Astrocyte (in vitro differentiated cells and primary cell): Measurements from ENCODE around the gene PRKCA. TPM values are rescaled to one million over a fixed set of nuclear protein-coding genes. Genes with fewer than 3 reads are reported as not detected.
A peak's percentile ranks its signal among the peaks of the same experiment; 100 is the strongest.

Experiments used
- DNase-seq: peaks from one replicate; pipeline ENCODE4 v3.0.0-alpha.2; 2010; ENCODE audit warnings: low read depth
- FAIRE-seq: peaks from 2 replicates; lab custom pipeline; 2011; peaks lifted over from hg19 to GRCh38; lab: Jason Lieb, UNC
- H2AFZ ChIP-seq: 2 replicates; pipeline ENCODE4 v1.6.0; 2012; ENCODE audit warnings: low read depth, low read length, inconsistent platforms
- H3K27ac ChIP-seq: 2 replicates; pipeline ENCODE4 v1.5.1; 2011; ENCODE audit warnings: low read depth, low read length, inconsistent platforms
- H3K27me3 ChIP-seq: 2 replicates; pipeline ENCODE4 v1.6.0; 2011; ENCODE audit warnings: low read length, inconsistent platforms; ENCODE audit not compliant: insufficient read depth
- H3K36me3 ChIP-seq: 2 replicates; pipeline ENCODE4 v1.5.1; 2011; ENCODE audit warnings: low read length, inconsistent platforms; ENCODE audit not compliant: insufficient read depth
- H3K4me1 ChIP-seq: 2 replicates; pipeline ENCODE4 v1.5.1; 2011; ENCODE audit warnings: low read length, inconsistent platforms; ENCODE audit not compliant: insufficient read depth
- H3K4me2 ChIP-seq: 2 replicates; pipeline ENCODE4 v1.6.0; 2012; ENCODE audit warnings: low read length, inconsistent platforms
- H3K4me3 ChIP-seq: 2 replicates; pipeline ENCODE4 v1.5.1; 2011; ENCODE audit warnings: low read depth, mild to moderate bottlenecking, low read length, inconsistent platforms; ENCODE audit not compliant: insufficient read depth
- H3K79me2 ChIP-seq: 2 replicates; pipeline ENCODE4 v1.6.0; 2012; ENCODE audit warnings: mild to moderate bottlenecking, low read length, inconsistent platforms; ENCODE audit not compliant: insufficient read depth
- H3K9ac ChIP-seq: 2 replicates; pipeline ENCODE4 v1.6.0; 2012; ENCODE audit warnings: mild to moderate bottlenecking, low read length, inconsistent platforms
- H3K9me3 ChIP-seq: 2 replicates; pipeline ENCODE4 v1.5.1; 2012; ENCODE audit warnings: low read depth, mild to moderate bottlenecking, low read length, inconsistent platforms; ENCODE audit not compliant: insufficient read depth
- H4K20me1 ChIP-seq: 2 replicates; pipeline ENCODE4 v1.6.0; 2012; ENCODE audit warnings: low read length, inconsistent platforms; ENCODE audit not compliant: insufficient read depth
- H3K27ac Mint-ChIP-seq: one replicate; pipeline ENCODE4 v1.8.0; 2021; ENCODE audit warnings: mild to moderate bottlenecking, mixed read lengths; ENCODE audit not compliant: unreplicated experiment
- H3K27me3 Mint-ChIP-seq: one replicate; pipeline ENCODE4 v1.8.0; 2021; ENCODE audit warnings: low read depth, mixed read lengths; ENCODE audit not compliant: unreplicated experiment
- H3K36me3 Mint-ChIP-seq: one replicate; pipeline ENCODE4 v1.8.0; 2021; ENCODE audit warnings: low read depth, mixed read lengths; ENCODE audit not compliant: unreplicated experiment
- H3K4me1 Mint-ChIP-seq: one replicate; pipeline ENCODE4 v1.8.0; 2021; ENCODE audit warnings: low read depth, mixed read lengths; ENCODE audit not compliant: unreplicated experiment
- H3K4me3 Mint-ChIP-seq: one replicate; pipeline ENCODE4 v1.8.0; 2021; ENCODE audit warnings: mild to moderate bottlenecking, moderate library complexity, mixed read lengths; ENCODE audit not compliant: unreplicated experiment
- H3K9me3 Mint-ChIP-seq: one replicate; pipeline ENCODE4 v1.8.0; 2021; ENCODE audit warnings: mild to moderate bottlenecking, mixed read lengths; ENCODE audit not compliant: unreplicated experiment
- EZH2 ChIP-seq: IDR thresholded peaks from 2 replicates; pipeline ENCODE4 v1.6.1; 2012; ENCODE audit warnings: mild to moderate bottlenecking, low read length, inconsistent platforms; ENCODE audit not compliant: insufficient read depth
- total RNA-seq: library from RNA; stranded (reverse); gene quantifications from 2 replicates; pipeline ENCODE4 v1.2.1, GENCODE V29; 2021
- TF ChIP-seq, protein P1 (sequence below): IDR thresholded peaks from 2 replicates; pipeline ENCODE4 v1.5.1; 2011; ENCODE audit warnings: low read depth, mild to moderate bottlenecking, inconsistent platforms, low read length, moderate library complexity; ENCODE audit not compliant: insufficient read depth

Gene PRKCA
- total RNA-seq, 1 donor from 2014 or later, result 49.9 TPM

DNA sequence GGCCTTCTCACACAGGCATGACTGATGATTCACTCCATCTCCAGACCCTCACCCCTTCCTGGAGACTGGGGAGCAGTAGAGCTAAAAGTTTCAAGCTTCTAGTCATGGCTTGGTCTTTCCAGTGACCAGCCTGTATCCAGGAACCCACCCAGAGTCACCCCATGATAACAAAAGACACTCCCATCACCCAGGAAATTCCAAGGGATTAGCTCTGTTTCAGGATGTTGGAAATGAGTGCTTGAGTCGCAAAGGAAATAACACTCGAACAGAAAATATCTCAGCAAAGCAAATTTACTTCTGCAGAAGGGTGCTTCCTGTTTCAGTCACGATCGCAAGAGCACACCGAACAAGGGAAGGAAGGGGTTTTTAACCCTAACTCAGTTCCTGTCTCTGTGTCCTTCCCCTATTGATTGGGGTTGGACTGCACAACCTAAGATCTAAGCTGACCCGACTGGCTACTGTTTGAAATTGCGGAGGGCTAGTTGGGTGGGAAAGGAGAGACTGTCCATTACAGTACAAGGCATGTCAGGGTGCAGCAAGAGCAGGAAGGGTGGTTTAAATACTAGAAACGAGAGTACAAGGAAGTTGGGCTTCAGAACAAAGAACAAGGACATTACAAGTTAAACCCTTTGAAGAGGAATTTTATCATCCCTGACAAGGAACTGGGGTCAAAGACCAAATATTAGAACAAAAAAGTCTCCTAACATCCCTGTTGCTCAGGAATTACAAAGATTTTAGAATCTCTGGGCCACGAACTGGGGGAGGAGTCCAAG, 308.1 kb downstream of the PRKCA start:
- H3K27ac ChIP-seq, result no peak overlapping the region
- FAIRE-seq (no peak), DNase-seq (no peak)
- H3K4me1 ChIP-seq, result no peaks in the 10 kb centered on the region
- no peak for TF ChIP-seq EZH2
- TF ChIP-seq, protein P1, sequence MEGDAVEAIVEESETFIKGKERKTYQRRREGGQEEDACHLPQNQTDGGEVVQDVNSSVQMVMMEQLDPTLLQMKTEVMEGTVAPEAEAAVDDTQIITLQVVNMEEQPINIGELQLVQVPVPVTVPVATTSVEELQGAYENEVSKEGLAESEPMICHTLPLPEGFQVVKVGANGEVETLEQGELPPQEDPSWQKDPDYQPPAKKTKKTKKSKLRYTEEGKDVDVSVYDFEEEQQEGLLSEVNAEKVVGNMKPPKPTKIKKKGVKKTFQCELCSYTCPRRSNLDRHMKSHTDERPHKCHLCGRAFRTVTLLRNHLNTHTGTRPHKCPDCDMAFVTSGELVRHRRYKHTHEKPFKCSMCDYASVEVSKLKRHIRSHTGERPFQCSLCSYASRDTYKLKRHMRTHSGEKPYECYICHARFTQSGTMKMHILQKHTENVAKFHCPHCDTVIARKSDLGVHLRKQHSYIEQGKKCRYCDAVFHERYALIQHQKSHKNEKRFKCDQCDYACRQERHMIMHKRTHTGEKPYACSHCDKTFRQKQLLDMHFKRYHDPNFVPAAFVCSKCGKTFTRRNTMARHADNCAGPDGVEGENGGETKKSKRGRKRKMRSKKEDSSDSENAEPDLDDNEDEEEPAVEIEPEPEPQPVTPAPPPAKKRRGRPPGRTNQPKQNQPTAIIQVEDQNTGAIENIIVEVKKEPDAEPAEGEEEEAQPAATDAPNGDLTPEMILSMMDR, result no peak
- H3K9me3 Mint-ChIP-seq, result peaks cover 17% of the 10 kb centered on the region
- no peaks in the 10 kb centered on the region for H3K36me3 ChIP-seq
- peaks cover 15% of the 10 kb centered on the region for H3K4me1 Mint-ChIP-seq
- H4K20me1 ChIP-seq, result peaks cover 8% of the 10 kb centered on the region
- no peaks in the 10 kb centered on the region for H3K27me3 Mint-ChIP-seq
- no peak overlapping the region for H3K4me3 ChIP-seq
- peaks cover 5% of the 10 kb centered on the region for H3K36me3 Mint-ChIP-seq
- no peak overlapping the region for H3K4me2 ChIP-seq
- no peaks in the 10 kb centered on the region for H3K79me2 ChIP-seq
- peak overlapping the region; percentile 75 for H3K27ac Mint-ChIP-seq
- H2AFZ ChIP-seq, result no peak overlapping the region
- H3K9ac ChIP-seq, result no peak overlapping the region
- no peak overlapping the region for H3K4me3 Mint-ChIP-seq
- no peaks in the 10 kb centered on the region for H3K27me3 ChIP-seq
- H3K9me3 ChIP-seq, result peaks cover 7% of the 10 kb centered on the region

DNA sequence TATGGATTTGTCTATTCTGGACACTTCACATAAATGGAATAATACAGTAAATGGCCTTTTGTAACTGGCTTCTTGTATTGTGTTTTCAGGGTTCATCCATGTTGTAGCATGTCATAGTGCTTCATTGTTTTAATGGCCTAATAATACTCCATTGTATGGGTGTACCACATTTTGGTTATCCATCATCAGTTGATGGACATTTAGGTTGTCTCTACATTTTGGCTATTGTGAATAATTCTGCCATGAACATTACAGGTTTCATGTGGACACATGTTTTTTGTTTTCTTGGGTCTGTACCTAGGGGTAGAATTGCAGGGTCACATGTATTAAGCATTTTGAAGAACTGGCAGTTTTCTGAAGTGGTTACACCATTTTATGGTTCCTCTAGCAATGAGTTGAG, 309.0 kb downstream of the PRKCA start:
- DNase-seq, result no peak
- Mint-ChIP-seq H3K4me3 (no peak overlapping the region), H3K27ac (no peak overlapping the region), H3K27me3 (no peaks in the 10 kb centered on the region), H3K4me1 (peaks cover 15% of the 10 kb centered on the region), H3K9me3 (peaks cover 17% of the 10 kb centered on the region), H3K36me3 (peaks cover 5% of the 10 kb centered on the region)
- peaks cover 11% of the 10 kb centered on the region for H4K20me1 ChIP-seq
- no peak for TF ChIP-seq EZH2
- TF ChIP-seq, protein P1, result no peak
- no peak overlapping the region for H3K9ac ChIP-seq
- H3K4me3 ChIP-seq, result no peak overlapping the region
- H3K36me3 ChIP-seq, result no peaks in the 10 kb centered on the region
- H3K79me2 ChIP-seq, result no peaks in the 10 kb centered on the region
- H3K27me3 ChIP-seq, result no peaks in the 10 kb centered on the region
- H3K4me2 ChIP-seq, result no peak overlapping the region
- H3K9me3 ChIP-seq, result peaks cover 7% of the 10 kb centered on the region
- no peak overlapping the region for H2AFZ ChIP-seq
- no peaks in the 10 kb centered on the region for H3K4me1 ChIP-seq
- no peak overlapping the region for H3K27ac ChIP-seq
- FAIRE-seq, result no peak

DNA sequence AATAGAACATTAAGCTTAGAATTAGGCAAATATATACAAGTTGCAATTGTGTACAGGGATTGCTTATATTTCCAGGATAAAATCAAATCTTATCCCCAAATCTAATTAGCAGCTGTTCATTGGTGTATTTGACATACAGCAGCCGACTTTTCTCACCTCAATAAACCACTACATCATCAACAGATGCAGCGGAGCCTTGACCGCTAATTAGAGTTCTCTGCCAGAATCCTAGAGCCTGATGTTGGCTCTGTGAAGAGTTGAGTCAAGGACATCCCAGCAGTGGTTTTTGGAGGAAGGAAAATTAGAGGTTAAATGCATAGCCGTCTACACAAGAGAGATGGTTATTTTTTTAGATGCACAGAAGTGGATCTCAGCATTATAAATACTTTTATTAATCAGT, 310.6 kb downstream of the PRKCA start:
- H3K36me3 Mint-ChIP-seq, result peaks cover 5% of the 10 kb centered on the region
- Histone ChIP-seq H4K20me1 (peaks cover 6% of the 10 kb centered on the region), H3K9me3 (peaks cover 7% of the 10 kb centered on the region), H3K36me3 (no peaks in the 10 kb centered on the region), H3K79me2 (no peaks in the 10 kb centered on the region), H3K27me3 (no peaks in the 10 kb centered on the region), H3K4me1 (no peaks in the 10 kb centered on the region), H3K4me3 (no peak overlapping the region), H3K9ac (no peak overlapping the region), H3K4me2 (no peak overlapping the region), H2AFZ (no peak overlapping the region), H3K27ac (no peak overlapping the region)
- TF ChIP-seq, protein P1, result no peak
- no peak for TF ChIP-seq EZH2
- no peak for FAIRE-seq
- DNase-seq, result no peak
- no peak overlapping the region for H3K27ac Mint-ChIP-seq
- no peak overlapping the region for H3K4me3 Mint-ChIP-seq
- peaks cover 17% of the 10 kb centered on the region for H3K9me3 Mint-ChIP-seq
- no peaks in the 10 kb centered on the region for H3K27me3 Mint-ChIP-seq
- peaks cover 15% of the 10 kb centered on the region for H3K4me1 Mint-ChIP-seq
